ENCODE results near the gene PITPNC1. TPM values are rescaled to one million over a fixed set of nuclear protein-coding genes. Genes with fewer than 3 reads are reported as not detected.
A peak's percentile ranks its signal among the peaks of the same experiment; 100 is the strongest.

PITPNC1 gene
- total and polyA plus RNA-seq, 2 donors (not counting 1 experiment from before 2014, with no cell fraction given), result 4.7 to 26.1 TPM

DNA sequence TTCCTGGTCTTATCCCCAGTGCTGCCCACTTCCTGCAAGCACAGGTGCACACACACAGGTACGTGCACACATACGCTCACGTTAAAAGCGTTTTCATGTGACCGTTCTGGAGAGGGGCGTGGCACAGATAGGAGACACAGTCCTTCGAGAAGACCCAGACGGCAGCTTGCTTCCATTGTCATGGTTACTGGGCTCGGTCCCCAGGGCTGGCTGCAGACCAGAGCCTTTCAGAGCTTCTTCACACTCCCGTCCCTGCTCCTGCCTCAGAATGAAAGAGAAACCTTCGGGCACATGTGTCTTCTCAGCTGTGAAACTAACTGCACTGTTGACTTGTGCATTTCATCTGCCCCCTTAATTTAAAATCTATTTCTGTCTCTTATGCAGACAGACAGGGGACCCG, 154.2 kb downstream of the PITPNC1 start:
- Histone ChIP-seq H3K9ac (ENCODE audit: low read length) (no peak overlapping the region), H3K27me3 (replicated peaks in 1 of 4; ENCODE audit: control extremely low read depth in 1 of 4, control insufficient read depth in 3 of 4, insufficient read depth in 4 of 4, low read length in 3 of 4) (no peaks in the 10 kb centered on the region), H3K4me3 (ENCODE audit: control extremely low read depth in 1 of 5, extremely low read depth in 1 of 5, insufficient read depth in 1 of 5, low read depth in 2 of 5, low read length in 4 of 5) (no peak overlapping the region), H3K9me3 (ENCODE audit: control extremely low read depth in 1 of 3, control insufficient read depth in 2 of 3, insufficient read depth in 1 of 3, low read length in 2 of 3) (no peaks in the 10 kb centered on the region), H3K27ac (ENCODE audit: low read length in 2 of 2) (no peak overlapping the region), H3K79me2 (ENCODE audit: control insufficient read depth, insufficient read depth, low read length) (no peaks in the 10 kb centered on the region), H3K36me3 (replicated peaks in 1 of 2; ENCODE audit: control extremely low read depth in 1 of 2, control insufficient read depth in 1 of 2, extremely low read depth in 1 of 2, insufficient read depth in 2 of 2, low read length in 1 of 2) (no peaks in the 10 kb centered on the region), H4K20me1 (ENCODE audit: control insufficient read depth, insufficient read depth, low read length, poor library complexity, severe bottlenecking) (no peaks in the 10 kb centered on the region), H2AFZ (ENCODE audit: insufficient read depth, low read depth, low read length, poor library complexity, severe bottlenecking) (no peak overlapping the region), H3K4me1 (ENCODE audit: control insufficient read depth in 2 of 2, insufficient read depth in 2 of 2, low read length in 2 of 2) (peaks cover 0 to 4% of the 10 kb centered on the region in 2 donors), H3K4me2 (replicated peaks; ENCODE audit: low read depth, low read length, poor library complexity, severe bottlenecking) (peak overlapping the region; percentile 3)
- Mint-ChIP-seq H3K4me3 (peak overlapping the region; percentile 66), H3K4me1 (peaks cover 7% of the 10 kb centered on the region), H3K27me3 (no peaks in the 10 kb centered on the region), H3K27ac (no peak overlapping the region), H3K9me3 (ENCODE audit: insufficient read depth) (peaks cover 2% of the 10 kb centered on the region)
- POLR2A ChIA-PET, result no interaction called here
- CTCF ChIA-PET, result no interaction called here
- ATAC-seq (ENCODE audit: low read depth), result peak; percentile 24
- TF ChIP-seq, protein P1, sequence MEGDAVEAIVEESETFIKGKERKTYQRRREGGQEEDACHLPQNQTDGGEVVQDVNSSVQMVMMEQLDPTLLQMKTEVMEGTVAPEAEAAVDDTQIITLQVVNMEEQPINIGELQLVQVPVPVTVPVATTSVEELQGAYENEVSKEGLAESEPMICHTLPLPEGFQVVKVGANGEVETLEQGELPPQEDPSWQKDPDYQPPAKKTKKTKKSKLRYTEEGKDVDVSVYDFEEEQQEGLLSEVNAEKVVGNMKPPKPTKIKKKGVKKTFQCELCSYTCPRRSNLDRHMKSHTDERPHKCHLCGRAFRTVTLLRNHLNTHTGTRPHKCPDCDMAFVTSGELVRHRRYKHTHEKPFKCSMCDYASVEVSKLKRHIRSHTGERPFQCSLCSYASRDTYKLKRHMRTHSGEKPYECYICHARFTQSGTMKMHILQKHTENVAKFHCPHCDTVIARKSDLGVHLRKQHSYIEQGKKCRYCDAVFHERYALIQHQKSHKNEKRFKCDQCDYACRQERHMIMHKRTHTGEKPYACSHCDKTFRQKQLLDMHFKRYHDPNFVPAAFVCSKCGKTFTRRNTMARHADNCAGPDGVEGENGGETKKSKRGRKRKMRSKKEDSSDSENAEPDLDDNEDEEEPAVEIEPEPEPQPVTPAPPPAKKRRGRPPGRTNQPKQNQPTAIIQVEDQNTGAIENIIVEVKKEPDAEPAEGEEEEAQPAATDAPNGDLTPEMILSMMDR (IDR thresholded peaks at IDR 0.05), result no peak
- TF ChIP-seq EZH2 (IDR thresholded peaks at IDR 0.05; ENCODE audit: borderline replicate concordance, insufficient read depth, low read depth, low read length, poor library complexity, severe bottlenecking), result no peak
- no peak for DNase-seq
- WGBS (ENCODE audit: insufficient coverage), result 73% methylated on average over 12 of the region's 12 CpGs
- intact Hi-C loops (cut with micrococcal nuclease), result no loop called here

GRCh38 chr17:67532326-67532871, 155.3 kb downstream of the PITPNC1 start:
- no peak overlapping the region for H3K27ac Mint-ChIP-seq
- Histone ChIP-seq H3K27me3 (replicated peaks in 1 of 4; ENCODE audit: control extremely low read depth in 1 of 4, control insufficient read depth in 3 of 4, insufficient read depth in 4 of 4, low read length in 3 of 4) (no peaks in the 10 kb centered on the region), H3K4me3 (ENCODE audit: control extremely low read depth in 1 of 5, extremely low read depth in 1 of 5, insufficient read depth in 1 of 5, low read depth in 2 of 5, low read length in 4 of 5) (no peak overlapping the region), H3K9me3 (ENCODE audit: control extremely low read depth in 1 of 3, control insufficient read depth in 2 of 3, insufficient read depth in 1 of 3, low read length in 2 of 3) (no peaks in the 10 kb centered on the region), H2AFZ (ENCODE audit: insufficient read depth, low read depth, low read length, poor library complexity, severe bottlenecking) (no peak overlapping the region), H4K20me1 (ENCODE audit: control insufficient read depth, insufficient read depth, low read length, poor library complexity, severe bottlenecking) (no peaks in the 10 kb centered on the region), H3K9ac (ENCODE audit: low read length) (no peak overlapping the region), H3K4me1 (ENCODE audit: control insufficient read depth in 2 of 2, insufficient read depth in 2 of 2, low read length in 2 of 2) (peaks cover 0 to 4% of the 10 kb centered on the region in 2 donors), H3K27ac (ENCODE audit: low read length in 2 of 2) (no peak overlapping the region), H3K4me2 (replicated peaks; ENCODE audit: low read depth, low read length, poor library complexity, severe bottlenecking) (no peak overlapping the region), H3K36me3 (replicated peaks in 1 of 2; ENCODE audit: control extremely low read depth in 1 of 2, control insufficient read depth in 1 of 2, extremely low read depth in 1 of 2, insufficient read depth in 2 of 2, low read length in 1 of 2) (no peaks in the 10 kb centered on the region), H3K79me2 (ENCODE audit: control insufficient read depth, insufficient read depth, low read length) (no peaks in the 10 kb centered on the region)
- H3K4me3 Mint-ChIP-seq, result no peak overlapping the region
- H3K4me1 Mint-ChIP-seq, result peaks cover 7% of the 10 kb centered on the region
- TF ChIP-seq EZH2 (IDR thresholded peaks at IDR 0.05; ENCODE audit: borderline replicate concordance, insufficient read depth, low read depth, low read length, poor library complexity, severe bottlenecking), result no peak
- TF ChIP-seq, protein P1 (IDR thresholded peaks at IDR 0.05), result no peak
- ATAC-seq (ENCODE audit: low read depth) (no peak), DNase-seq (no peak)
- CTCF ChIA-PET, result no interaction called here
- intact Hi-C loops (cut with micrococcal nuclease), result no loop called here
- WGBS (ENCODE audit: insufficient coverage), result 98% methylated on average over 4 of the region's 10 CpGs
- no peaks in the 10 kb centered on the region for H3K27me3 Mint-ChIP-seq
- POLR2A ChIA-PET, result no interaction called here
- peaks cover 2% of the 10 kb centered on the region for H3K9me3 Mint-ChIP-seq (ENCODE audit: insufficient read depth)
